RPMI8226 (cell line): Measurements from ENCODE around the gene PPP4R4.
"Not testable (repeated sequence)": the region's sequence is repeated elsewhere in the genome, so short reads cannot be mapped to it uniquely, and the experiment has no call there.

Experiments used
- DNase-seq: peaks from one replicate; pipeline ENCODE4 v3.0.0-alpha.2; 2015

PPP4R4 gene

DNA sequence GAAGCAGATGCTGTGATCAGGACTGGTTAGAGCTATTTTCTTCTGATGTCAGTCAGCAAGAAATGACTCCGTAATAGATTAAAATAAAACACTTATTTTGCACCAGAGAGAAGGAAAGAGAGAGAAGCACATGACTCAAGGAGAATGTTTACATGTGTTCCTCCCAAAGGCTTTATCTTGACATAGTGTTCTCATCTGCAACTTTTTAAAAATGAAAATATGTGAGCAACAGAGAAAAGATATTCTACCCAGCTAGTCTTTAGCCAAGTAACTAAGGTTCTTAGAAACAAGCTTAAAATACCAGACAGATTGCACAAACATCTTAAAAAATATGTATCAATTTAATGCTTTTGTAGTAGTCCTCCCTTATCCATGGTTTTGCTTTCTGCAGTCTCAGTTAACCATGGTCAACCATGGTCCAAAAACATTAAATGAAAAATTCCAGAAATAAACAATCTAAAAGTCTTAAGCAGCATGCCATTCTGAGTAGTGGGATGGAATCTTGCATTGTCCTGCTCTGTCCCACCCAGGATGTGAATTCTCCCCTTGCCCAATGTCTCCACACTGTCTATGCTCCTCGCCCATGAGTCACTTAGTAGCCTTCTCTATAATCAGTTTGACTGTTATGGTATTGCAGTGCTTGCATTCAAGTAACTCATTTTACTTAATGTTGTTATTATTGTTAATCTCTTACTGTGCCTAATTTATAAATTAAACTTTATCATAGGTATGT lies 109.0 kb downstream of the PPP4R4 start:
- DNase-seq = no peak

DNA sequence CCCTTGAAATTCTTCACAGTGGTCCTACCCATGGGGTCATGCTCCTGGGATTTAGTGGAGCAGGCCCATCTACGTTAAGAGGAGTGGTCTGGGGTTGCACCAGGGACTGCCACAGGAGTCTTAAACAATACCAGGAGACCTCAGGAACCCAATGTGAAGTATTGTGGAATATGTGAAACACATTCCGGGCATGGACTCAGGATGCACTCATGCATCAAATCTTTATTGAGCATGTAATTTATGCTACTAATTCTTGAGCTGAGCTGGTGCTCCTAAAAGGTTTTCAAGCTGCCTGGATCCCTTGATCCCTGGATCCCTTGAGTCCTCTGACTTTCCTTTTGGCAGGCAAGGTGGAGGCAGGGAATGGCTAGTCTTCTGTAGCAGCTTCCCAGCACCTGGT lies 110.1 kb downstream of the PPP4R4 start:
- no peak for DNase-seq

DNA sequence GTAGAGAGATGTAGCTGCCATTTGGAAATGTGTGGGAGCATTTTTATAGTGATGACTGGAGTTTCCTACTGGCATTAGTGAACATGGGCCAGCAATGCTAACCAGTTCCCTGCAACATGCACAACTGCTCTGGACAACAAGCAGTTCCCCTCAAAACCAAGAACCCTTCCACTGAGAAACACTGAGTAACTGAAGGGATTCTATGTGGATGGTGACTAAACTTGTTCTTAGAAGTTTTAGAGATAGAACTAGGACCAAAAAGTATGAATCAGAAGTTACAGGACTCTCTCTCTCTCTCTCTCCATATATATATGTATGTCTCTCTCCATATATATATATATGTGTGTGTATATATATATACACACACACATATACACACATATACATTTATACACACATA lies 111.0 kb downstream of the PPP4R4 start:
- no peak for DNase-seq

DNA sequence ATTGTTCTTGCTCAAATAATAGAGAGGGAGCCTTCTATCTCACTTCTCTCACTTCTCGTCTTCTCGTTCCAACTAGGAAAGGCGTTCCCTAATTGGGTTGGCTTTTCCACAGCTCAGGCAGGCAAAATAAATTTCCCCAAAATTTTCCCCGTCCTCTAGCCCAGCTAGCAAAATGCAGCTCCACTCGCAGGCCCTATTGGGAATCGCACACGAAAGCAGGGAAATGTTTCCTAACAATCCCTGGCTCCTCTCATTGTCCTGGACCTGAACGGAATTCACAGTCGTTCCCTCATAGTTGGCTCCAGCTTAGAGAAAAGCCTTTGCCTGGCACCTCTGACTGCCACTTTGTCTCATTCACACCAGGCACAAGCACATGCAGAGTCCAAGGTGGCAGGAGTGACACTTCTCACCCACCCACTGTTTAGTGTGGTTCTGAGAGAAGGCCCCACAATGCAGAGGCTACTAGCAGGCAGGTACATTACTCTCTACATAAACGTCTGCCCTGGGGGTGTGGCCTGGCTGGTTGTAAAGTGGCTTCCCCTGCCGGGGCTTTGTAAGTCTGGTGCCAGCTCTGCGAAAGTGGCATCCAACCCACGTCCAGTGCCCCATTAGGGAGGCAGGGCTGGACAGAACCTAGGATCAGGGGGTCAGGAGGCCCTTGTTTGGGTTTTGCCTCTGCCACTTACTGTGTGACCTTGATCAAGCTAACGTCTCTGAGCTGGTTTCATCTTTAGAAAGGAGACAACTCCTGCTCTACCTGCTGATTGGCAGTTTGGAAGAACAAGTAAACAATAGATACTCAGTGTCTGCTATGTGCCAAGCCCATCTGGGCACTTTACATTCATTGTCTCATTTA lies 114.7 kb downstream of the PPP4R4 start:
- DNase-seq = no peak

DNA sequence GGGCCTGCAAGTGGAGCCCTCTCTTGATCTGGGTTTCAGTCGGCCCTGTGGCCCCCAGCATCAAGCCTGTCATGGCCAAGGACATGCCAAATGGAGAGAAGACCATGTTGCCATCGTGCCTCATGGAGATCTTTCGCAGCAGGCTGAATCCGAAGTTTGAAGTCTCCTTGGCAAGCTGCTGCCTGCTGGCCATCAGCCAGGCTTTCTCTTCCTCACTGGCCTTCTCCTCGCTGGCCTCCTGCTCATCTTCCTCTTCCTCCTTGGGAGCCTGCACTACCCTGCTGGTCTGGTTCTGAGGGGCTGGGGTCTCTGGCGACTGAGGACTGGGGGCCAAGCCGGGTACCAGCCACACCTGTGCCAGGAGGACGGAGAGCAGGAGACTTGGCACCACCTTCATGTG lies 116.1 kb downstream of the PPP4R4 start:
- no peak for DNase-seq

DNA sequence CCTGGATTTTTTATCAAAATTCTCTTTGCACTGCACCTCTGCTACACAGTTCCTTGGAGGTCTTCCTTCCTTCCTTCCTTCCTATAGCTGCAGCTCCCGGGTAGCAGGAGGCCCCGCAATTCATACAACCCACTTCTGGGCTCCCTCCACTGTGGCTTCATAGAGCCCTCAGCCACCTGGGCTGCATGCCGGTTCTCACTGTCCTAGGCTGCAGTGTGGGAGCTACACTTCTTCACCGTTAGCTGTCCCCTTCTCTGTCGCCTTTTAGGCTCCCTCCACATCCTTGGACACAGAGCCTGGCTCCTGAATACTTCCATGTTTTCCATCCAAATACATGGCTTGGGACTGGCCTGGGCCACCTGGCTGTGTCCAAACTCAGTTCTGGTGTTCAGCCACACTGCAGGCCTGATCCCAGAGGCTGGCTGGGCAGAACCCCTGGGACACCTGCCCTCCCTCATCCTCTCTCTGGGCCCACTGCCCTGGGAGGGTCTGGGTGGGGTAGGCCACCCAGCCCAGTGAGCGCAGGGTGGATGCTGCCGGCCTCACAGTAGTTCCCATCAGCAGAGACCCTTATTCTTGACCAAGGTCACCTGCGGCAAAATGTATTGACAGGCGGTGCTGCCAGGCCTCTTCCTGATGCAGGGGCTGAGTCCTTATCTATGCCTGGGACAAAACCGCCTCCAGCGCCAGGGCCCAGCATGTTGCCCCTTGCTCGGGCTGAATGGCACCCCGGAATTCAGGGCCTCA lies 117.2 kb downstream of the PPP4R4 start:
- no peak for DNase-seq

DNA sequence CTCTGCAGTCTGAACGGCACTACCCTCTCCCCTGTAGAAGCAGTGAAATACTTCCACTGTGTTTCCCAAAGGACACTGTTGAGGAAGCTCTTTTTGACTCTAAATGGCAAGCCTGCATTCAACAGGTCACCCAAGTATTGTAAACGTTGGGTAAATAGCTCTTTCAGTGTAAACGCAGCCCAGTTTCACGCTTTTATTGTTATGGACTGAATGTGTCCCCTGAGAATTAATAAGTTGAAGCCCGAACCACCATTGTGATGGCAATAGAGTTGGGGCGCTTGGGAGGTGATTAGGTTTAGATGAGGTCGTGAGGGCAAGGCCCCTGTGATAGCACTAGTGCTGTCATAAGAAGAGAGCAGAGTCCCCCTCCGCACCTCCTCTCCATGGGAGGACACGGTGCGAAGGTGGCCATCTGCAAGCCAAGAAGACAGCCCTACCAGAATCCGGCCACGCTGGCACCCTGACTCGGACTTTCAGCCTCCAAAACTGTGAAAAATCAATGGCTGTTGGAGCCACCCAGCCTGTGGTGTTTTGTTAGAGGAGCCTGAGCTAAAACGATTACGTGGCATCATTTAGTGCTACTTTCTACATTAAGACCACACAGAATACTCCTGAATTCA lies 117.9 kb downstream of the PPP4R4 start:
- DNase-seq = no peak

DNA sequence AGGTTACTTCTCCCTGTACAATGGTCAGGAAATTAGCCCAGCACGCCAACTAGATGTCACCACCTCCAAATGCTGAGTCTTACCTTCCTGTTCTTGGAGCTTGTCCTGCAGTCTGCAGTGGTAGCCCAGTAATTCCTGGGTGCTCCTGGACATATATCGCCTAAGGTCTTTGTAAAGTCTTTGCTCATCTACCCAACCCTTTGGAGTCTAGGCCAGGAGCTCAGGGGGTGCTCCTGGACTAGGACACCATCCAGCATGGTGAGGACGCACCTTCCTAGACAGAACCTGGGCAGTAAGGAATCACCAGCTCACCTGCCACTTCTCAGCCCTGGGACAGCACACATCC lies 118.4 kb downstream of the PPP4R4 start:
- DNase-seq = no peak

DNA sequence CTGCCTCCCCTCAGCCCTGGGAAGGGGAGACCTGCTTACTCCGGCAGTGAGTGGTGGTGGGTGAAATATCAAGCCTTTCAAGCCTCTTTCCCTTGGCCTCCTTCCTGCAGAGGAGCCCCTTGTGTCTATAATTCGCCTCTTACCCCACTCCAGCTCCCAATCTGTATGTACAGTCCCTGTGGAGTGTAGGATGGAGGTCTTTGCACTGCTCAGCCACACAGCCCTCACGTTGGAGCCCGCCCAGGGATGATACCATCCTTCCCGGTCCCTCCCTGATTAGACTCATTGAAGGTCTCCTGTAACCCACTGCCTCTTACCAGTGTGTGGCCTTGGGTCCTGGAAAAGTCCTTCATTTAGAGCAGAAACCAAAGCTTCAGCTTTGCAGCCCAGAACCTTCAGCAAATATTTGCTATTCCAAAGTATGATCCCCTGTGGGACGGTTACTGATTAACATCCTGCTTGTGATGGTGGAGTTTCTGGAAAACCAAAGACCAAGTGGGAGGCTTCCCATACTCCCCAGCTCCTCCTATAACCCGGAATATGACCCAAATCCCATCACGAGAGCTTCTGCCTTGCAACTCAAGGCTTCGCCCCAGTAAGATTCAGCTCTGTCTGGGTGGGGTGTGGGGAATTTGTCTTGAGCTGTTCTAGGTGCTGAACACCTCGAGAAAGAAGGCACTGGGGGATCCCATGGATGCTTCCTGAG lies 118.9 kb downstream of the PPP4R4 start, which contains the start of gene SERPINA10:
TSS of gene SERPINA10 (minus strand) at position 397 of the 706 bp plus-strand sequence. CDS start 2,675 bp downstream, outside the sequence.
- no peak for DNase-seq

DNA sequence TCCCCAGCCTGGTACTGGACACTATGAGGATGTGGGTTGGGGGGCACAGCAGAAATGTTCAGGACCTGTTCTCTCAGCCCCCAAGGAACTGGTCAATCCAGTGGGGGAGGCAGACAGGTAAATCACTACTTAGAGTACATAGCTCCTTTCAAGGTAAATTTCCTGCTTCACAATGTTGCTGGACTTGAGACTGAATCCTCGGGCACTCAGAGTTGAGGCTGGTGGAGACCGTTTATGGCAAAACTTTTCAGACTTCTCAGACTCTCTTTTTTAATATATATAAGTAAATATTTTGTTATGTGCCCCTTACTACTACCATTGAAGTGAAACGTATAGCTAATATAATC lies 119.4 kb downstream of the PPP4R4 start:
- no peak for DNase-seq

DNA sequence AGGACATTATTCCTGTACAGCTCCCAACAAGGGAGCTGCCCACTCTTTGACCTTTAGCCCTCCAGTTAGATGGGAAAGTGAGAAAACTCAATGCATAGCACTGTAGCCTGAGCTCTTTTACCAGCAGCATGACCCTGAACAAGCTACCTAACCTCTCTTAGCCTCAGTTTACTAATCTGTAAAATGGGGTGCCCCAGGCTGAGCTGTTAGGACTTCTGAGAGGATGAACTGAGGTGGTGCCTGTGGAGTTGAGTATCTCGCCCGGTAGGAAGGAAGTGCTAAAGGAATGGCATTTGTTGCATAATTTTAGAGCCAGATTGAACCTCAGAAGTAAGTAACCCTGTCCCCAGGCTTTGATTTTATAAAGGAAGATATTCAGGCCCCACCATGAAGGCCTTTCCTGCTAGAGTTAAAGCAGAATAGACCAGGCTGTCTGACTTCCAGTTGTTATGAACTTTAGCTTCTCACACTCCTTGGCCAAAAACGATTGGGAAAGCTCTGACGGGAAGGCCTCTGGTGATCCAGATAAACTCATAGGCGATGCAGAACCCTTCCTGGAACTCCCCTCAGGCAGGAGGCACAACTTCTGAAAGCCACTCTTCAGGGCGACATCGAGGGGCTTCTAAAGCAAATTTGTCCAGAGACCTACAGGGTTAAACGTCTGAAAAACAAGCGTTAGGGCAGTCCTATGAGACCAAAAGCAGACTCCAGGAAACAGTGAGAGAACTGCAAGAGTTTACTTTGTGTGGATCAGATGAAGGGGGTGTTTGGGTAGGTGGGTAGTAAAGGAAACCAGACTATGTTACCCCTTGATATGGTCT lies 121.4 kb downstream of the PPP4R4 start:
- DNase-seq = no peak

DNA sequence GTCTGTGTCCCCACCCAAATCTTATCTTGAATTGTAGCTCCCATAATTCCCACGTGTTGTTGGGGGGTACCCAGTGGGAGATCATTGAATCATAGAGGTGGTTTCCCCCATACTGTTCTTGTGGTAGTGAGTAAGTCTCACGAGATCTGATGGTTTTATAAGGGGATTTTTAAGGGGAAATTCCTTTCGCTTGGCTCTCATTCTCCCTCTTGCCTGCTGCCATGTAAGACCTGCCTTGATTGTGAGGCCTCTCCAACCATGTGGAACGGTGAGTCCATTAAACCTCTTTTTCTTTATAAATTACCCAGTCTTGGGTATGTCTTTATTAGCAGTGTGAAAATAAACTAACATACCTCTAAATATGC lies 122.0 kb downstream of the PPP4R4 start:
- DNase-seq = not testable (repeated sequence)

DNA sequence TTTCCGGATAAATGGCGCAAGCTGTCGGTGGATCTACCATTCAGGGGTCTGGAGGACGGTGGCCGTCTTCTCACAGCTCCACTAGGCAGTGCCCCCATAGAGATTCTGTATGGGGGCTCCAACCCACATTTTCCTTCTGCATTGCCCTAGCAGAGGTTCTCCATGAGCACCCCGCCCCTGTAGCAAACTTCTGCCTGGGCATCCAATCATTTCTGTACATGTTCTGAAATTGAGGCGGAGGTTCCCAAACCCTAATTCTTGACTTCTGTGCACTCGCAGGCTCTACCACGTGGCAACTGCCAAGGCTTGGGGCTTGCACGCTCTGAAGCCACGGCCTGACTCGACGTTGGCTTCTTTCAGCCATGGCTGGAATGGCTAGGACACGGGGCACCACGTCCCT lies 124.0 kb downstream of the PPP4R4 start:
- no peak for DNase-seq

DNA sequence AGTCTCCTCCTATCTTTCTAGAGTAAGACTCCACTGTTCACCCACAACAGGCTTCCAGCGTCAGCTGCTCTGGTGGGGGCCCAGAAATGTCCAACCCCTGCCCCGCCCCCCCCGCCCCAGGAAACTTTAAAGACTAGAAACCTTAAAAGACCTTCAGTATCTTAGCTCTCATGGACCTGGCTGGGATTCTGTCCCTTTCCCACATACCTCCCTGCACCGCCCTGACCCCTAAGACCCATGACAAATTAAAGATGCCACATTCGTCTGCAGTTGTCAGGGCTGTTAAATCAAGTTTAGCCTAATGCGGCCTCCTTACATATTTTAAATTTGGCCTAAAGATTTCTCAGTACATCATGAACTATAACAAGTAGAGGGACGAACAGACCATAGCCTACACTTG lies 129.0 kb downstream of the PPP4R4 start:
- DNase-seq = no peak

DNA sequence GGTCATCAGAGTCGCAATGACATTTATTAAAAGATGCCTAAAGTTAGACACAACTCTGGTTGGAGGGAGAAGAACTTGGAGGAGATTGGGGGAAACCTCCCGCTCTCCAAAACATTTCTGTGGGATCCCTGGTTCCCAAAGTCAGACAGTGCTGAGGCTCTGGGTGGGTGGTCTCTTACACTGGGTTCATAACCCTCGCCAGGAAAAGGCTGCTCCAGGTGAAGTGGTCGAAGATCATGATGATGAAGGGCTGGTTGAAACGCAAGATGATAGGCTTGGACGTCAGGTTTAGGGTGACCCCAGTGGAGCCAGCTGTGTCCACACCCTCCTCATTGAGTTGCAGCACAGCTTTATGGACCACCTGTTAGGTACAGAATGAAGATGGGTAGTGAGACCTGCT lies 130.1 kb downstream of the PPP4R4 start:
- no peak for DNase-seq

DNA sequence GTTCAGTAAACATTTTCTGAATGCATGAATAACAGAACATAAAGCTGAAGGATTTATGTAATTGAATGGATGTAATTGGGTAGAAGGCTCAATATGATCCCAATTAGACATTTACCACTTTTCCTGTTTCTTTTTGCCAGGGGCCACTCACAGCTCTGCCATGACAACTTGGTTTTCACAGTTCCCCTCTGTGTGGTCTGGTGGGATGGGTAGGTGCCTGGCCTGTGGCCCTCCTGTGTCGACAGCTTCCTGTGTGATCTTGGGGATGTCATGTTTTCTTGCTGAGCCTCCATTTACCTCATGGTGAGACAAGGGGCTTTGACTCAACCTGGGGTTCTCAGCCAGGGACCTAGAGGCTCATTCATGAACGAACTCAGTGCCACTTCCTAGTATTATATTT lies 131.5 kb downstream of the PPP4R4 start:
- DNase-seq = no peak

DNA sequence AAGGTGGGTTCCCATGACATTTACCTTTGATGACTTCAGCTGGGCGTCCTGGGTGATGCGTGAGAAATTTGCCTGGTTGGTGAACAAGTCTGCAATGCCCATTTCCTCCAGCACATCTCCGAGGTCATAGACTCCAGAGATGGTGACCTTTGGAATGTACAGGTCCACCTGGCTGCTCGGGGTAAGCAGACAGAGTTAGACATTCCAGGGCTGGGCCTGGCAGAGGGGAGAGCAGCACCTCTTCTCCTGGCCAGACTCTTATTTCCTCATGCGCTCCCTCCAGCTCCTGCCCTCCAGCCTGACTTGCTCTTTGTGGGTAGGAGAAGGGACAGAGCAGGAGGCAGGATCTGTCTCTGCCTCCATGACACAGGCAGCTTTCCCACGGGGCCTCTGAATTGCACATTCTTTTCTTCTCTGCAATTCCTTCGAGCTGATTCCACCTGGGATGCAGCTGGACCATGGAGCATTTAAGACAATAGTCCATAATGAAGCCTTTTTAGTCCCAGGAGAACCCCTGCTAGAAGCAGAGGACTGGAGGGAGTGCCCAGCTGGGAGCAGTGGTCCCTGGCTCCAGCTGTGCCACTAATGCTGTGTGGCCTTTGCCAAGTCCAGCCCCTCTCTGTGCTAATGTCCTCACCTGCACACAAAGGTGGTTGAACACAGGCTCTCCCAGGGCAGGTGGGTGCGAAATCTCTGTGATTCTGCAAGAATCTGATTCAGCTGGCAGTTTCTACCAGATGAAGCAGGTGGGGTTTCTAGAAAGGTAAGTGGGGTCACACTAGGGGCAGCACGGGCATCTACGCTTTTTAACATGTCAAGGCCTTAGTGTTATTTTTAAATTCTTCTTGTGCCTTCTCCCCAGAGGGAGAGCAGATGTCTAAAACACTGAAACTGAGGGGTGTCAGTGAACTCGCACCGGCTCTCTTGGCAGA lies 132.2 kb downstream of the PPP4R4 start:
- no peak for DNase-seq

DNA sequence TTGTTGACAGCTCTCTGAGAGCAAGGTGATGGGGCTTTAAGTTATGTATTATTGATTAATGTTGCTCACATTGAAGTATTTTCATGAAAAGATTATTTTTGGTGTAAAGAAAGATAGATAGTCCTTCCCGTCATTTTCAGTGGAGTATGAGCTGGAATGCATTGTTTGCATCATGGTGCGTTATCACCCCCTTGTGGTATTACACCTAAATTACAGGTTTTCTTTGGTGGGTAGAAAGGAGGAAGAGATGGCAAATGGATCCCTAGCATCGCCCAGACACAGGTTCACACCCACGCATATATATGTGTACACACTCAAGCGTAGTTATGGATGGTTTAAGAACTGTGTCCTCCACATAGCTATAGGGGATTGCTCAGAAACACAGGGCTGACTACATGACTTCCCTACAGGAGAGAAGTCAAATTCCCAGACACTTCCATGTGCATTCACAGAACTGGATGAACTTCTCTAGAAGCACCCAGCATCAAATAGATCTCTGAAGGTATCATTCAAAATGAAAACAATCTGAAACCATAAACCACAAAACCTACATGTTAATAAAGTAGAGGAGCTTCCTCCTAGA lies 133.4 kb downstream of the PPP4R4 start:
- peak; percentile 7 for DNase-seq

DNA sequence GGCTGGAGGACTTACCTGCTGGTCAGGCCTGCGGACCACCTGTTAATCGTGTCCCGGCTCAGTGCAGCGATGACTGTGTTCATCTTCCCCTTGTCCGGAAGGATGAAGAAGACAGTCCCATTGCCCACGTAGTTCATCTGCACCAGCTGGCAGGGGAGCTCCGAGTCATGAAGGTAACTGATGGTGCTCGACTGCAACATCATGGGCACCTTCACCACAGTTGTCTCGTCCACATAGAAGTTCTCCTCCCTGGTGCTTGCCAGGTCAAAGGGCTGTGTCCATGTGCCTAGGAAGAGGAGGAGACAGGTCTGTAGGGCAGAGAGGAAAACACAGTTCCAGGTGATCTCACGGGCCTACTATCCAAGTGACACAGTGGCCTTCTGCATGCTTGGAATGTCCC lies 135.6 kb downstream of the PPP4R4 start:
- no peak for DNase-seq

DNA sequence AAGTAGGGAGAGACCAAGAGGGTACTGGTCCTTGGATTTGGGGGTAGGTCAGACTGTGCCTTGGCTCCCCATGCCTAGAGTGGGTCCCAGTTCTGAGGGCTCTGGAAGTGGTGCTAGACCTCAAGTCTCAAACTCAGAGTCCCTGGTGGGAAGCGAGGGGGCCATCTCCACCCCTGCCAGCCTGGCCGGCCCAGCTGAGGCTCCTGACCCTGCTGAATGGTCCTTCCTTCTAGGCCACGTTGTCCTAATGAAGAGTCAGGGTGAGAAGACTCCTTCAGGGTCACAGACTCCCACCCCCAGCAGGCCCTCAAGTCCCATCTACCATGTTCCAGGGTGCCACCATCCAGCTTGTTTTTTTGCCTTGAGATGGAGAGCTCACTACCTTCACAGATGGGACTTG lies 136.1 kb downstream of the PPP4R4 start:
- no peak for DNase-seq
